B cell (primary cell): ENCODE data around the gene RAB43. TPM values are rescaled to one million over a fixed set of nuclear protein-coding genes. Genes with fewer than 3 reads are reported as not detected.
"Not testable (repeated sequence)": the region's sequence is repeated elsewhere in the genome, so short reads cannot be mapped to it uniquely, and the experiment has no call there.

Experiments used
- ATAC-seq: fragments of 200-7000 bp; cut with Tn5 transposase; one replicate; pipeline ENCODE4 v1.10.0; 2021; ENCODE audit warnings: low read depth, mild to moderate bottlenecking, moderate number of reproducible peaks, moderate library complexity
- CTCF ChIA-PET: fragments of 350-600 bp; sonication (Branson Sonifier 250); formaldehyde crosslinking; loops from one replicate; lab custom pipeline; 2021; ENCODE audit warnings: antibody characterized with exemption, inconsistent platforms; lab: Charles Lee
- POLR2A ChIA-PET: fragments of 350-600 bp; sonication (Branson Sonifier 250); formaldehyde crosslinking; loops from one replicate; lab custom pipeline; 2021; ENCODE audit warnings: antibody characterized with exemption; lab: Charles Lee
- DNase-seq: peaks from one replicate; pipeline ENCODE4 v3.0.0; 2013
- H2AFZ ChIP-seq: 2 replicates; pipeline ENCODE4 v1.6.1; 2012; ENCODE audit warnings: mild to moderate bottlenecking, low read depth, low read length; ENCODE audit not compliant: insufficient read depth, poor library complexity, severe bottlenecking
- H3K27ac ChIP-seq, 2 donors: 1 replicate in 1 of 2; 2 replicates in 1 of 2; pipeline ENCODE4 v1.5.1; 2012 to 2013; ENCODE audit warnings: low read length in 2 of 2, mild to moderate bottlenecking in 2 of 2, moderate library complexity in 1 of 2
- H3K27me3 ChIP-seq, 4 experiments: fragments of 200-600 bp in 1 of 4; sonication (generic) in 1 of 4; replicated peaks in 1 of 4; 1 replicate in 2 of 4; 2 replicates in 2 of 4; pipeline versions ENCODE4 v1.6.1 to v1.7.0; 2013 to 2016; ENCODE audit warnings: low read length in 3 of 4, mild to moderate bottlenecking in 2 of 4, mixed read lengths in 1 of 4, moderate library complexity in 1 of 4; ENCODE audit not compliant: insufficient read depth in 4 of 4, control insufficient read depth in 3 of 4; ENCODE audit errors: control extremely low read depth in 1 of 4
- H3K36me3 ChIP-seq, 2 experiments: replicated peaks in 1 of 2; 1 replicate in 1 of 2; 2 replicates in 1 of 2; pipeline versions ENCODE4 v1.6.1 to v1.7.1; 2013; ENCODE audit warnings: low read length in 1 of 2; ENCODE audit not compliant: insufficient read depth in 2 of 2, control insufficient read depth in 1 of 2; ENCODE audit errors: control extremely low read depth in 1 of 2, extremely low read depth in 1 of 2
- H3K4me1 ChIP-seq, 2 donors: fragments of 200-600 bp in 1 of 2; sonication (generic) in 1 of 2; 1 replicate in 1 of 2; 2 replicates in 1 of 2; pipeline versions ENCODE4 v1.5.1 to v1.6.1; 2013 to 2017; ENCODE audit warnings: low read length in 2 of 2; ENCODE audit not compliant: control insufficient read depth in 2 of 2, insufficient read depth in 2 of 2
- H3K4me2 ChIP-seq: replicated peaks from 2 replicates; pipeline ENCODE3; 2012; ENCODE audit warnings: mild to moderate bottlenecking, low read depth, low read length; ENCODE audit not compliant: poor library complexity, severe bottlenecking
- H3K4me3 ChIP-seq, 5 experiments: fragments of 200-600 bp in 1 of 5; sonication (generic) in 1 of 5; 1 replicate in 3 of 5; 2 replicates in 2 of 5; pipeline versions ENCODE4 v1.5.1 to v1.7.0; 2011 to 2016; ENCODE audit warnings: low read length in 4 of 5, mild to moderate bottlenecking in 4 of 5, low read depth in 2 of 5, control low read depth in 1 of 5, moderate library complexity in 1 of 5; ENCODE audit not compliant: insufficient read depth in 1 of 5; ENCODE audit errors: control extremely low read depth in 1 of 5, extremely low read depth in 1 of 5
- H3K79me2 ChIP-seq: fragments of 200-600 bp; sonication (generic); one replicate; pipeline ENCODE4 v1.6.0; 2016; ENCODE audit warnings: low read length; ENCODE audit not compliant: control insufficient read depth, insufficient read depth
- H3K9ac ChIP-seq: fragments of 200-600 bp; sonication (generic); 2 replicates; pipeline ENCODE4 v1.6.1; 2017; ENCODE audit warnings: mild to moderate bottlenecking, low read length, moderate library complexity
- H3K9me3 ChIP-seq, 3 donors: one replicate each; pipeline versions ENCODE4 v1.6.1 to v1.7.1; 2013; ENCODE audit warnings: low read length in 2 of 3; ENCODE audit not compliant: control insufficient read depth in 2 of 3, insufficient read depth in 1 of 3; ENCODE audit errors: control extremely low read depth in 1 of 3
- H4K20me1 ChIP-seq: 2 replicates; pipeline ENCODE4 v1.6.0; 2012; ENCODE audit warnings: mild to moderate bottlenecking, low read length; ENCODE audit not compliant: insufficient read depth, control insufficient read depth, poor library complexity, severe bottlenecking
- H3K27ac Mint-ChIP-seq: one replicate; pipeline ENCODE4 v1.8.0; 2021; ENCODE audit warnings: mixed read lengths
- H3K27me3 Mint-ChIP-seq: one replicate; pipeline ENCODE4 v1.8.0; 2021; ENCODE audit warnings: mixed read lengths
- H3K4me1 Mint-ChIP-seq: one replicate; pipeline ENCODE4 v1.8.0; 2021; ENCODE audit warnings: mixed read lengths
- H3K4me3 Mint-ChIP-seq: one replicate; pipeline ENCODE4 v1.8.0; 2021; ENCODE audit warnings: mixed read lengths
- H3K9me3 Mint-ChIP-seq: one replicate; pipeline ENCODE4 v1.8.0; 2022; ENCODE audit warnings: mixed read lengths; ENCODE audit not compliant: insufficient read depth
- EZH2 ChIP-seq: IDR thresholded peaks from 2 replicates; pipeline ENCODE4 v1.6.1; 2012; ENCODE audit warnings: borderline replicate concordance, low read depth, mild to moderate bottlenecking, moderate library complexity, low read length; ENCODE audit not compliant: insufficient read depth, poor library complexity, severe bottlenecking
- WGBS: methylation state at CpG from one replicate; pipeline ENCODE4 v1.1.5; 2013; ENCODE audit warnings: missing lambda C conversion rate; ENCODE audit not compliant: insufficient coverage; 5-methylcytosine and 5-hydroxymethylcytosine counted together
- intact Hi-C: fragments of 100-400 bp; cut with micrococcal nuclease; formaldehyde crosslinking; loops from one replicate; pipeline ENCODE4 v1.10.0; 2022
- polyA plus RNA-seq: library from polyadenylated mRNA; depleted of rRNA; stranded (reverse); fragments of >200 nt; gene quantifications from 2 replicates; pipeline ENCODE4 v1.2.3, GENCODE V29; 2012
- total RNA-seq, 2 donors: library from RNA; stranded (reverse); fragments of 120-200 nt in 1 of 2; gene quantifications; 1 replicate in 1 of 2; 2 replicates in 1 of 2; pipeline versions ENCODE4 v1.2.3 to v1.2.4, GENCODE V29; 2013 to 2022
- TF ChIP-seq, protein P1 (sequence below): fragments of 200-600 bp; IDR thresholded peaks from one replicate; pipeline ENCODE4 v1.8.0; 2022; ENCODE audit warnings: antibody characterized with exemption, mild to moderate bottlenecking

The RAB43 gene
- total and polyA plus RNA-seq, 2 donors (not counting 1 experiment from before 2014, with no cell fraction given) = 7.6 to 14.3 TPM

DNA sequence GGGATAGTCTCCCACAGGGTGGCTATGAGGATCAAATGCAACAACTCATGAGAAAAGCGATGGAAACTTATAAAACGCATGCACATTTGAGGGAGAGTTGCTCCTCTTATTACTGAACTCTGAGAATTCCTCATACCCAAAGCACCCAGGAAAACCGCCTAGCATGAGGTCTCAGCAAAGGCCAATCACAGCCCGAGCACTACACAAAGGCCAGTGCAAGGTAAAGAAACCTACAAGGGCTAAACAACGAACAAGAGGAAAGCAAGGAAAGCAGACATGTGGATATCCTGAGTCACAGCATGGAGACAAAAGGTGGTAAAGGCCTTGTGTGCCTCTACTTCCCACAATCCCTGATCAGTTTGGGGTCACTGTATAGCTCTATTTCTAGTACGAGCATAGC lies 7.1 kb downstream of the RAB43 start:
- intact Hi-C loops = no loop called here
- Mint-ChIP-seq H3K27ac (no peak overlapping the region), H3K9me3 (no peaks in the 10 kb centered on the region), H3K27me3 (no peaks in the 10 kb centered on the region), H3K4me3 (no peak overlapping the region), H3K4me1 (peaks cover 23% of the 10 kb centered on the region)
- H3K4me2 ChIP-seq = no peak overlapping the region
- 100% methylated on average over 2 of the region's 6 CpGs for WGBS
- H3K27me3 ChIP-seq = no peaks in the 10 kb centered on the region
- H4K20me1 ChIP-seq = peaks cover 40% of the 10 kb centered on the region
- H3K9ac ChIP-seq = no peak overlapping the region
- no peak overlapping the region for H2AFZ ChIP-seq
- H3K27ac ChIP-seq = no peak overlapping the region
- no peak for ATAC-seq
- H3K79me2 ChIP-seq = peaks cover 87% of the 10 kb centered on the region
- ChIA-PET CTCF (interaction anchor here (0.7 kb wide), 1 partner anchor 62 kb away, joined by 3 read pairs; no protein-coding TSS in a partner anchor), POLR2A (no interaction called here)
- peaks cover 15 to 16% of the 10 kb centered on the region in 2 donors for H3K4me1 ChIP-seq
- no peak overlapping the region for H3K4me3 ChIP-seq
- peaks cover 4 to 8% of the 10 kb centered on the region in 2 experiments for H3K36me3 ChIP-seq
- TF ChIP-seq EZH2 = no peak
- TF ChIP-seq, protein P1, sequence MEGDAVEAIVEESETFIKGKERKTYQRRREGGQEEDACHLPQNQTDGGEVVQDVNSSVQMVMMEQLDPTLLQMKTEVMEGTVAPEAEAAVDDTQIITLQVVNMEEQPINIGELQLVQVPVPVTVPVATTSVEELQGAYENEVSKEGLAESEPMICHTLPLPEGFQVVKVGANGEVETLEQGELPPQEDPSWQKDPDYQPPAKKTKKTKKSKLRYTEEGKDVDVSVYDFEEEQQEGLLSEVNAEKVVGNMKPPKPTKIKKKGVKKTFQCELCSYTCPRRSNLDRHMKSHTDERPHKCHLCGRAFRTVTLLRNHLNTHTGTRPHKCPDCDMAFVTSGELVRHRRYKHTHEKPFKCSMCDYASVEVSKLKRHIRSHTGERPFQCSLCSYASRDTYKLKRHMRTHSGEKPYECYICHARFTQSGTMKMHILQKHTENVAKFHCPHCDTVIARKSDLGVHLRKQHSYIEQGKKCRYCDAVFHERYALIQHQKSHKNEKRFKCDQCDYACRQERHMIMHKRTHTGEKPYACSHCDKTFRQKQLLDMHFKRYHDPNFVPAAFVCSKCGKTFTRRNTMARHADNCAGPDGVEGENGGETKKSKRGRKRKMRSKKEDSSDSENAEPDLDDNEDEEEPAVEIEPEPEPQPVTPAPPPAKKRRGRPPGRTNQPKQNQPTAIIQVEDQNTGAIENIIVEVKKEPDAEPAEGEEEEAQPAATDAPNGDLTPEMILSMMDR = no peak
- H3K9me3 ChIP-seq = no peaks in the 10 kb centered on the region
- no peak for DNase-seq

DNA sequence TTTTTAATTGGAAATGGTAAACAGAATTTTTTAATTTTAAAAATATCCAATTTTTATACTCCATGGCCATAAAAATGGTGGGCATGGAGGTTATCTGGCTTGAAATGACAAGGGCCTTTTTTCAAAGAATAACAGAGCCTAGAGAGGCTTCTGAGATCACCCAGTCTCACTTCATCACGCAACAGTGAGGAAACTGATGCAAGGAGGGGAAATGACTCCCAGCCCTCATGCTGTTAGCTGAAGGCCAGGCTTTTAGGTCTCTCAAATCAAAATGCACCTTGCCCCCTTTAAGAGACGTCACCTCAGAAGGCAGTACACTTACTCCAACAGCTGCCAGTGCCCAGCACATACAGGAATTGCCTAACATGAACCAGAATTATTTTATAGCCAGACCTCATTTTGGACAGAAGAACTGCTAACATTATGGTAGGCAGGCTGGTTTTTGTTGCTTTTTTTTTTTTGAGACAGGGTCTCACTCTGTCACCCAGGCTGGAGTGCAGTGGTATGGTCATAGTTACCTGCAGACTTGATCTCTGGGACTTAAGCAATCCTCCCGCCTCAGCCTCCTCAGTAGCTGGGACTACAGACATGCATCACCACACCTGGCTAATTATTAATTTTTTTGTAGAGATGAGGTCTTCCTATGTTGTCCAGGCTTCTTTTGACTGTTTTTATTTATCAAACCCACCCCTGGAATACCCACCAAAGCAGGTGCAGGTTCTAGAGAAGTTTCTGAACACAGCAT lies 9.1 kb downstream of the RAB43 start:
- H3K79me2 ChIP-seq = peaks cover 82% of the 10 kb centered on the region
- H3K27ac ChIP-seq = no peak overlapping the region
- Mint-ChIP-seq H3K4me3 (no peak overlapping the region), H3K27ac (no peak overlapping the region), H3K4me1 (peaks cover 6% of the 10 kb centered on the region), H3K9me3 (no peaks in the 10 kb centered on the region), H3K27me3 (no peaks in the 10 kb centered on the region)
- DNase-seq (no peak), ATAC-seq (no peak)
- H3K4me3 ChIP-seq = no peak overlapping the region
- intact Hi-C loops = no loop called here
- ChIA-PET POLR2A (interaction anchor here (0.7 kb wide), 1 partner anchor 59 kb away, joined by 4 read pairs; no protein-coding TSS in a partner anchor), CTCF (no interaction called here)
- H3K9ac ChIP-seq = no peak overlapping the region
- no peak overlapping the region for H2AFZ ChIP-seq
- H3K27me3 ChIP-seq = no peaks in the 10 kb centered on the region
- H4K20me1 ChIP-seq = peaks cover 40% of the 10 kb centered on the region
- no peaks in the 10 kb centered on the region for H3K9me3 ChIP-seq
- H3K4me2 ChIP-seq = no peak overlapping the region
- no peak for TF ChIP-seq EZH2
- H3K36me3 ChIP-seq = peaks cover 0 to 12% of the 10 kb centered on the region in 2 experiments
- peaks cover 0 to 4% of the 10 kb centered on the region in 2 donors for H3K4me1 ChIP-seq
- WGBS = 100% methylated on average over 1 of the region's 3 CpGs

DNA sequence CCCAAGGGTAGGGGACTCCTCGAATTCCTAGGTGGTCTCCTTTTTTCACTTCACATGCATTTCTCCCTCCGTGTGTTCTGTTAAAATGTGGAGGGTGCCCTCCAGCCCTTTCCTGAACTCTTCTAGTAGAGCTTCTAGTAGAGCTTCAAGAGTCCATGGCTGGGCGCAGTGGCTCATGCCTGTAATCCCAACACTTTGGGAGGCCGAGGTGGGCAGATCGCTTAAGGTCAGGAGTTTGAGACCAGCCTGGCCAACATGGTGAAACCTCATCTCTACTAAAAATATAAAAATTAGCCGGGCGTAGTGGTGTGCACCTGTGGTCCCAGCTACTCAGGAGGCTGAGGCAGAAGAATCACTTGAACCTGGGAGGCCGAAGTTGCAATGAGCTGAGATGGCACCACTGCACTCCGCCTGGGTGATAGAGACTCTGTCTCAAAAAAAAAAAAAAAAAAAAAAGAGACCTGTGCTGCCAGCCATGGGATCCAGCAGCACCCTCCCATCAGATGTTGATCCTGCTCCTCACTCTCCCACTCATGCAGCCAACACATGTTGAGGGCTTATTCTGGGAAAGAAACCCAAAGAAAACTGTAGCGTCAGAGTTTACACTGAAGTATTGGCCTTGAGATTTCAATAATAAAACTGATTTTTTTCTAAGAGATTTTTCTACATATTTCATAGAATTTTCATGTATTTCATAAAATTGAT lies 10.4 kb downstream of the RAB43 start:
- intact Hi-C loops, H2AFZ ChIP-seq, H3K4me3 Mint-ChIP-seq, H3K9me3 Mint-ChIP-seq, H3K9me3 ChIP-seq, H3K4me1 Mint-ChIP-seq, H3K27ac ChIP-seq, H3K27me3 Mint-ChIP-seq, H3K27me3 ChIP-seq, ATAC-seq, H3K4me1 ChIP-seq, H3K4me2 ChIP-seq, H3K9ac ChIP-seq, H3K4me3 ChIP-seq, CTCF ChIA-PET, POLR2A ChIA-PET, H3K27ac Mint-ChIP-seq, DNase-seq: not testable (repeated sequence)
- peaks cover 46% of the 10 kb centered on the region for H4K20me1 ChIP-seq
- peaks cover 0 to 17% of the 10 kb centered on the region in 2 experiments for H3K36me3 ChIP-seq
- peaks cover 84% of the 10 kb centered on the region for H3K79me2 ChIP-seq
- 92% methylated on average over 5 of the region's 10 CpGs for WGBS
